SIG-M5 (cell line): ENCODE measurements around the gene OAT.

Experiments used
- DNase-seq: peaks from one replicate; lab custom pipeline; 2025; lab: John Stamatoyannopoulos, UW

The OAT gene

GRCh38 chr10:124403548-124403947 is 15.2 kb downstream of the OAT start:
- DNase-seq: peak; percentile 5

- no peak for DNase-seq
These were observed 16.4 kb downstream of the OAT start for GRCh38 chr10:124402273-124402672.

- no peak for DNase-seq
These were observed 17.1 kb downstream of the OAT start for GRCh38 chr10:124401633-124402032.

- DNase-seq: no peak
These were observed 24.1 kb downstream of the OAT start for GRCh38 chr10:124394583-124394982.

- DNase-seq: no peak
These were observed 25.9 kb downstream of the OAT start for GRCh38 chr10:124392626-124393342.

GRCh38 chr10:124390471-124391187 is 28.1 kb downstream of the OAT start:
- DNase-seq: no peak

- no peak for DNase-seq
These were observed 28.9 kb downstream of the OAT start for GRCh38 chr10:124389613-124390361.

GRCh38 chr10:124388823-124389612 is 29.7 kb downstream of the OAT start:
- no peak for DNase-seq

- no peak for DNase-seq
These were observed 30.3 kb downstream of the OAT start for GRCh38 chr10:124388476-124388822.

- no peak for DNase-seq
These were observed 31.4 kb downstream of the OAT start for GRCh38 chr10:124387078-124387874.

GRCh38 chr10:124386186-124387077 is 32.3 kb downstream of the OAT start:
- no peak for DNase-seq

GRCh38 chr10:124385627-124386185 is 33.0 kb downstream of the OAT start:
- no peak for DNase-seq

- no peak for DNase-seq
These were observed 34.0 kb downstream of the OAT start for GRCh38 chr10:124384591-124385190.

GRCh38 chr10:124384172-124384571 is 34.6 kb downstream of the OAT start:
- DNase-seq: no peak

GRCh38 chr10:124383496-124383895 is 35.2 kb downstream of the OAT start:
- DNase-seq: no peak

GRCh38 chr10:124381011-124381611 is 37.6 kb downstream of the OAT start:
- DNase-seq: no peak

- DNase-seq: no peak
These were observed 38.3 kb downstream of the OAT start for GRCh38 chr10:124380256-124380995.

- no peak for DNase-seq
These were observed 39.0 kb downstream of the OAT start for GRCh38 chr10:124379609-124380193.
